Glomerular visceral epithelial cell (primary cell): ENCODE results near the gene NTRK1.
A peak's percentile ranks its signal among the peaks of the same experiment; 100 is the strongest.

ENCODE experiments used
- DNase-seq: peaks from one replicate; pipeline ENCODE4 v3.0.0-alpha.2; 2016; ENCODE audit errors: extremely low spot score

Gene NTRK1

DNA sequence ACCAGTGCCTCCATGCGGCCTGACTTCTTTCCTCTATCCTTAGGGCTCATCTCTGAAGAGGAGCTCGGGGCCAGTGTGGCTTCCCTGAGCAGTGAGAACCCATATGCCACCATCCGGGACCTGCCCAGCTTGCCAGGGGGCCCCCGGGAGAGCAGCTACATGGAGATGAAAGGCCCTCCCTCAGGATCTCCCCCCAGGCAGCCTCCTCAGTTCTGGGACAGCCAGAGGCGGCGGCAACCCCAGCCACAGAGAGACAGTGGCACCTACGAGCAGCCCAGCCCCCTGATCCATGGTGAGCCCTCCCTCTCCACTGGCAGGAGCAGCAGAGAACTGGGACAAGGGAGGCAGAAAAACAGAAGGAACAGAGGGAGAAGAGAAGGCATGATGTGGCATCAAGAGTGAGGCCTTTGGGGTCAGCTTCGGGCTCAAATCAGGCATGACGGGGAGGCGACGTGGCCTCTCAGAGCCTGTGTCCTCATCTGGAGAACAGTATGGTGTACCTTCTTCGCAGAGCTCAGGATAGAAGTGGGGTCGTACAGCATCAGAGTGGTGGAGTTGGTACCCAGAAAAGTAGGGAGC is 53.2 kb downstream of the NTRK1 start:
- no peak for DNase-seq

DNA sequence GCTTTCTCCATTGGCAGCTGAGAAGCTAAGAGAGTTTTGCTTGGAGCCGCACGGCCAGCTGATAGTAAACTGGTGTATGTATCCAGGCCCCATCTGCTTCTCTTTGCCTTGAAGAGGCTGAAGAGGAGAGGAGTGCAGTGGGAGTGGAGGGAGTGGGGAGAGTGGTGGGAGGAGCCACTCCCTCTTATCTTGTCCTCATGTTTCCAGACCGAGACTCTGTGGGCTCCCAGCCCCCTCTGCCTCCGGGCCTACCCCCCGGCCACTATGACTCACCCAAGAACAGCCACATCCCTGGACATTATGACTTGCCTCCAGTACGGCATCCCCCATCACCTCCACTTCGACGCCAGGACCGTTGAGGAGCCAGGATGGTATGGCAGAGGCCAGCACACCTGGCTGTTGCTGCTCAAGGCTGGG is 53.8 kb downstream of the NTRK1 start:
- DNase-seq, result peak; percentile 57

DNA sequence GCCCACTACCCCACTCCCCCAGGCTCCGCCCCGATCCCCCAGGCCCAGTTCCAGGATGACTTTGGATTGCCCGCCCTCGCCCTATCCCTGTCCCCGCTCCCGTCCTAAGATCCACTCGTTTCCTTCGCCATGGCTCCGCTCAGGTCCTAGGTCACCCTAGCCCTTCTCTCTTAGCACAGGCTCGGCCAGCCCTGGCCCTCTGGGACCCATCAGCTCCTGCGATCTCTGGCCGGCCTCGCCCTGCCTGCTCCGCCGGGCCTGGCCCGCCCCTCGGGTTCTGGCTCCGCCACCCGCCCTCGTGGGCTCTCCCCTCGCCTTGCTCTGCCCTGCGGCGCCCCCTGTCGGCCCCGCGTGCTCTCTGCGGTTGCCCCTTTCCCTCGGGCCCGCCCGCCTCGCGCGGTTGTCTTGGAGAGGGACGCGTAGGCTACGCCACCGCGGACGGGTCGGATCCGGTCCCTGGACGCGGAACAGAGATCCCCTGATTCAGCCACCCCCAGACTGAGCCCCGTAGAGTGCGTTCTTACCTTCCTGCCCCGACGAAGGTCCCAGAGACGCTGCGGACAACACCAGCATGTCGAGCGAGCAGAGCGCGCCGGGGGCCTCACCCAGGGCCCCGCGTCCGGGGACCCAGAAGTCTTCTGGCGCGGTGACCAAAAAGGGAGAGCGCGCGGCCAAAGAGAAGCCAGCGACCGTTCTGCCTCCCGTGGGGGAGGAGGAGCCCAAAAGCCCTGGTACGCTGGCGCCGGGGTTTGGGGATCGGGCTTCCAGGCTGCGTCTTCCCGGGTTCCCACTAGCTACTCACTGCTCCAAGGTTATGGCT is 59.8 kb downstream of the NTRK1 start, which contains the start of gene LRRC71:
Gene LRRC71, plus strand, starts transcription at position 400 of the 820 bp plus-strand sequence. Its CDS starts 172 bp downstream, at position 572.
- peak; percentile 78 for DNase-seq

- no peak for DNase-seq
Measured at GRCh38 chr1:156921053-156921529, 60.4 kb downstream of the NTRK1 start.

DNA sequence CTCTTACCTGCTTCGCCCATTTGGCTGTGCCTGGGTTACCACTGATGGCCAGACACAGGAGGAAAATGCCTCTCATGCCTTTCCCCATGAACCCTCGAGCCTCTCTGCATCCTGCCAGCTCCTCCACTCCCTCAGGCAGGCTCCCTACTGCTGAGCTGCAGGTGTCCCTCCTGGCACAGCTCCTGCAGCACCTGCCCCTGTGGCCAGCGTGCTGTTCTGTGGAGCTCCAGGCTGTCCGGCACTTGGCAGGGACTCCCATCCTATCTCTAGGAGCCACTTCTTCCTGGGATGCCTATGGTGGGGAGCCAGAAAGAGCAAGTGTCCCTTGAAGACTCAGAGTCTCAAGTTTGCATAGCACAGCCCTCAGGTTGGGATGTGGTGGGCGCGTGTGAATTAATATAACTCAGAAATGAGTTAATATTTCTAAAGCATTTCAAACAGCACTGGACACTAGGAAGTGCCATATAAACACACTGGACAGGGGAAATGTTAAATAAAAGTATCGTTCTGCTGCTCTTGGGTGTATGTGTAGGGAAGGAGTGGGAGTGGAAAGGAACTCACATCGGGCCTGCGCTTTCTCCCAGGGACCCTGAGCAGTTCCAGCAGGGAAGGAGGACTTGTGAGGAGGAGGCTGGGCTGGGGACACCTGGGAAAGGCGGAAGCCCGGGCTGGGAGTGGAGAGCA is 62.5 kb downstream of the NTRK1 start:
- no peak for DNase-seq

GRCh38 chr1:156923670-156924477 is 63.2 kb downstream of the NTRK1 start:
- no peak for DNase-seq

DNA sequence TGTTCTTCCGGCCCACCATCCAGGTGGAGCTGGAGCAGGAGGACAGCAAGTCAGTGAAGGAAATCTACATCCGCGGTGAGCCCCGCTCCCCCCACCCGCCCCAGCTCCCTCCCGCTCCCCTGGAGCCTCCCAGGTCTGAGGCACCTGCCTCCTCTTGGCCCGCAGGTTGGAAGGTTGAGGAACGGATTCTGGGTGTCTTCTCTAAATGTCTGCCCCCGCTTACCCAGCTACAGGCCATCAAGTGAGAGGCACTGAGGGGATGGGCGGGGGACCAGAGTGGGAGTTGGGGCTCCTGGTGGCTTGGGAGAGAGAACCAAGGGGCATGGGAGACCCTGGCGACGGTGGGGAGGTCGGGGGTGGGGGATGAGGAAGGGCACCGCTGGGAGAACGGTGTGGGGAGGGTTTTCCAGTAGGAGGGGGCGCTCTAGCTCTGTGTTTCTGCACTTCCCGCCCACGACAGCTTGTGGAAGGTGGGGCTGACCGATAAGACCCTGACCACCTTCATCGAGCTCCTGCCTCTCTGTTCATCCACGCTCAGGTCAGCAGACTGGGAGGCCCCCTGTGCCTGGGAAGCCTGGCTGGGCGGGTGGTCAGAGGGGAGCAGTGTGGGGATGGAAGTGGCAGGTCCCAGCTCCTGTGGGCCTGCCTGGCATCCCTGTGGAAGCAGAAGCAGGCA is 64.0 kb downstream of the NTRK1 start:
- DNase-seq, result no peak

DNA sequence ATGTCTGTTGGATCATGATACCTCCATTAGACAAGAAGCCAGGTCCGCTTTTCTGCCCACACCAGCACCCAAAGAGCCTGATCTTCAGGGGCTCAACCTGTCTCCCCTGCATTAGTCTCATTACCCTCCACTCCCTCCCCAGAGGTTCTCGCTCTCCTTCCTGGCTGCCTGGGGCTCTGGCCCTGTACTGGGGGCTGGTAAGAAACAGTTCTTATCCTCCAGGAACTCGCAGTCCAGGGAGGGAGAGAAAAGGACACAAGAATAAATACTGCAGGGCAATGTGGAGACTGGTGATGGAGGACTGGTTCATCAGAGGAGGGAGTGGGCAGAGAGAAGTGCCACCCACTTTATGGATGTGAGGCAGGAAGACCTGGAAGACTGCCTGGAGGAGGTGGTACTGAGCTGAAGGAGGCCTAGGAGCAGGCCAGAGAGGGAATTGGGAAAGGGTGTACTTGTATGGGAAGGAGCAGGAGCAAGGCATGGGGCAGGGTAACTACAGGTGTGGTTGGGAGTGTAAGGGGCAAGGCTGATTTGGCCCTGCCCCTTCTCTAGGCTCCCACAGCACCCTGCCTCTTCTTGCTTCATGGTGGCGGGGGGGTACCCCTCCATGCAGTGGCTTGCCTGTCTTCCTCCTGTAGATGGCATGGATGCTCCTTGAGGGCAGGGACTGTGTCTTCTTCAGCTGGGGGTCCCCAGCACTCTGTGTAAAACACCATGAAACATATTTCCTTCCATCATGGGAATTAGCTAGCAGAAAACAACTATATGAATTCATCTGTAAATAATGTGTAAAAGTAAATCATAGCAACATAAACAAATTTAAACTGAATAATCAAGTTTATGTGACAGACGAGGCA is 64.7 kb downstream of the NTRK1 start:
- DNase-seq, result no peak

GRCh38 chr1:156926175-156926574 is 65.5 kb downstream of the NTRK1 start:
- DNase-seq, result peak; percentile 99

- peak; percentile 18 for DNase-seq
Measured at GRCh38 chr1:156926695-156927094, 66.0 kb downstream of the NTRK1 start.

DNA sequence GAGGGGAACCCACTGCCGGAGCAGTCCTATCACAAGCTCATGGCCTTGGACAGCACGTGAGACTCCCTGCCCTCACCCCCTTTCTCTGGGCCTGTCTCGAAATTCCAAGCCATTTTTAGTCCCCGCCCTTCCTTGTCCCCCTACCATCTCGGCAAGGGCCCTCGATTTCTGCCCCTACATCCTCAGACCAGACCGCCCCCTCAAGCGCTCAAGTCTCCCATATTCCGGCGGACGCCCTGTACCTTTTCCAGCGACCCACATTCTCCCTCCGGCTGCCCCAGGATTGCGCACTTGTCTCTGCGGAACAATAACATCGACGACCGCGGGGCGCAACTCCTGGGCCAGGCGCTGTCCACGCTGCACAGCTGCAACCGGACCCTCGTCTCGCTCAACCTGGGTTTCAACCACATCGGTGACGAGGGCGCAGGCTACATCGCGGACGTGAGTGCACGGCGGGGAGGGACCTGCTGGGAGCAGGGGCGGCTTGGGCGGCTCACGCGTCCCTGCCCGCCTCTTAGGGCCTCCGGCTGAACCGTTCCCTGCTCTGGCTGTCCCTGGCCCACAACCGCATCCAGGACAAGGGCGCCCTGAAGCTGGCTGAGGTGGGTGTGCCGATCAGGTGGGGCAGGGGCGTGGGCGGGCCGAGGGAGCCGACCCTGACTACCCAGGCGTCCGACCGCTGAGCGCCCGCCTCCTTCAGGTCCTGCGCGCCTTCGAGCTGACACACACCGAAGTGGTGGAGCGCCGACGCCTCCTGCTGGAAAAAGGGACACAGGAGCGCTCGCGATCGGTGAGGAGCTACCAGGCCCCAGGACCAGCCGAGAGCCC is 66.8 kb downstream of the NTRK1 start:
- peak; percentile 79 for DNase-seq

DNA sequence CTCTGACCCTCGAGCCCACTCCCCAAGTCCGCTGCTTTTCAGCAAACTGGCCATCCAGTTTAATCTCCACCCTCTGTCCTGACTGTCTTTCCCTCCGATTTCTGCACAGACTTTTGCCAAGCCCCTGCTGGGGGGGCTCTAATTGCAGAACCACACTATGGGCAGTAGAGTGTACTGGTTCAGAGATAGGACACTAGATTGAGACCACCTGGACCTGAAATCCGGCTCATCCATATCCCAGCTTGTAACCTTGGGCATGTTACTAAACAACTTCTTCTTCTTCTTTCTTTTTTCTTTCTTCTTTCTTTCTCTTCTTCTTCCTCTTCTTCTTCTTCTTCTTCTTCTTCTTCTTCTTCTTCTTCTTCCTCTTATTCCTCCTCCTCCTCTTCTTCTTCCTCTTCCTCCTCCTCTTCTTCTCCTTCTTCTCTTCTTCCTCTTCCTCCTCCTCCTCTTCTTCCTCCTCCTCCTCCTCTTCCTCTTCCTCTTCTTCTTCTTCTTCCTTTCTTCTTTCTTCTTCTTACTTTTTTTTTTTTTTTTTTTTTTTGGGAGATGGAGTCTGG is 67.5 kb downstream of the NTRK1 start:
- DNase-seq, result no peak

DNA sequence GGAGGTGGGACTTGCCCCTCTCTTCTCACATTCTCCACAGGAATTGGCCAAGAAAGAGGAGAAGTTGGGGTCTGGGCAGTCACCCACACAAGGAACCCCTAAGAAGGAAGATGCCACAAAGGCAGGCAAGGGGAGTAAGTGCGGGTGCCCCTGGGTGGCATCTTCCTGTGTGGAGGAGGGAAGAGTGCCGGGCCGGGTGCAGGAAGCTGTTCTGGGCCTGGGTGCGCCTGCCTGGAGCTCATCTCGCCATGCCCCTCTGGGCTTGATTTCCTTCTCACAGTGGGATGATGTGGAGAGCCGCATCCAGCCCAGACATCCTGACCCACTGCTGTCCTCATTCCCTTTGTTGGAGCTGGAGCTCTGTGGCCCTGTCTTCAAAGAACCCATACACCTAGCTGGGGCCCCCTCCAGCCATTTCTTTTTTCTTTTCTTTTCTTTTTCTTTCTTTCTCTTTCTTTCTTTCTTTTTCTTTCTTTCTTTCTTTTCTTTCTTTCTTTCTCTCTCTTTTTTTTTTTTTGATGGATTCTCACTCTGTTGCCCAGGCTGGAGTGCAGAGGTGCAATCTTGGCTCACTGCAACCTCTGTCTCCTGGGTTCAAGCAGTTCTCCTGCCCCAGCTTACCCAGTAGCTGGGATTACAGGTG is 69.1 kb downstream of the NTRK1 start:
- no peak for DNase-seq

DNA sequence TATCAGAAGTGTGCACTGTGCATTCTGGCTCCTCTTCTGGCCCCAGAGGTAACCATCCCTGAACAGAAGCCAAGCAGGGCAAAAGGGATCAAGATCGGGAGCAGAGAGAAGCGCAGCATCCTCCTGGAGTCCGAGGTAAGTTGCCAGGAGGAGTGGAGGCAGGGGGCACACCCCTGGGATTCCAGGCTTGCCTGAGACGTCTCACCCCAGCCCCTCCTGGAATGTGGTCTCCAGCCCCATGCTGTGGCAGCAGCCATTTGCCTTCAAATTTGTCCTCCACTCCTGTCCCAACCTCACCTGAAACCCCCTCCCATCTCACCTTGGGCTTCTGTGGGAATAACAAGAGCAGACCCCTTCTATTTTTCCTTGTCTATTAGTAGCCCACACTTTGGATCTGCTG is 69.8 kb downstream of the NTRK1 start:
- DNase-seq, result no peak
